Measurements from ENCODE around the gene IFNGR2.

DNA sequence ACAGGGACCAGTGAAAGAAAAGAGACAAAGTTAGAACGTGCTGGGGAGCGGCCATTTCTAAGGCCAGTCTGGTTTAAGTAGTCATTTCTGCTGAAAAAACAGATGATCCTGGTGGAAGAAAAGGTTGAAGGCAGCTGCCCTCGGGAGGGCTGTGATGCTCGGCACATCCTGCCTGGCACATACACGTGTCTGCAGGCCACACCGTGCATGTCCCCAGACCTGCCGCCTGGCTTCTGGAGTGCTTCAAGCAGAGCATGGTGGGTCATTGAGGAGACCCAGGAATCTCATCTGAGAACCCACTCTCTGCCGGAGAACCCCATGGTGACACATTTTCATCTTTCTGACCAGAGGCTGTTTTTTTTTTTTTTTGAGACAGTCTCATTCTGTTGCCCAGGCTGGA lies 46.0 kb upstream of the IFNGR2 start:
- TF ChIP-seq RARB (CRISPR knock-in tag; IDR thresholded peaks at IDR 0.05) (no peak), PPARA (CRISPR knock-in tag; IDR thresholded peaks at IDR 0.05; ENCODE audit: borderline replicate concordance) (no peak), ZNF70 (CRISPR knock-in tag; IDR thresholded peaks at IDR 0.05) (no peak), ARNTL (CRISPR knock-in tag; IDR thresholded peaks at IDR 0.05; ENCODE audit: borderline replicate concordance, low read depth) (no peak), SNAI2 (CRISPR knock-in tag; IDR thresholded peaks at IDR 0.05) (no peak), ISL1 (CRISPR knock-in tag; IDR thresholded peaks at IDR 0.05) (no peak), TSHZ2 (CRISPR knock-in tag; IDR thresholded peaks at IDR 0.05) (no peak), ZNF8 (CRISPR knock-in tag; IDR thresholded peaks at IDR 0.05) (no peak)
- TF ChIP-seq, protein P1, sequence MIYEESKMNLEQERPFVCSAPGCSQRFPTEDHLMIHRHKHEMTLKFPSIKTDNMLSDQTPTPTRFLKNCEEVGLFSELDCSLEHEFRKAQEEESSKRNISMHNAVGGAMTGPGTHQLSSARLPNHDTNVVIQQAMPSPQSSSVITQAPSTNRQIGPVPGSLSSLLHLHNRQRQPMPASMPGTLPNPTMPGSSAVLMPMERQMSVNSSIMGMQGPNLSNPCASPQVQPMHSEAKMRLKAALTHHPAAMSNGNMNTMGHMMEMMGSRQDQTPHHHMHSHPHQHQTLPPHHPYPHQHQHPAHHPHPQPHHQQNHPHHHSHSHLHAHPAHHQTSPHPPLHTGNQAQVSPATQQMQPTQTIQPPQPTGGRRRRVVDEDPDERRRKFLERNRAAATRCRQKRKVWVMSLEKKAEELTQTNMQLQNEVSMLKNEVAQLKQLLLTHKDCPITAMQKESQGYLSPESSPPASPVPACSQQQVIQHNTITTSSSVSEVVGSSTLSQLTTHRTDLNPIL (CRISPR knock-in tag; IDR thresholded peaks at IDR 0.05; ENCODE audit: low read depth) = no peak
- TF ChIP-seq, protein P2, sequence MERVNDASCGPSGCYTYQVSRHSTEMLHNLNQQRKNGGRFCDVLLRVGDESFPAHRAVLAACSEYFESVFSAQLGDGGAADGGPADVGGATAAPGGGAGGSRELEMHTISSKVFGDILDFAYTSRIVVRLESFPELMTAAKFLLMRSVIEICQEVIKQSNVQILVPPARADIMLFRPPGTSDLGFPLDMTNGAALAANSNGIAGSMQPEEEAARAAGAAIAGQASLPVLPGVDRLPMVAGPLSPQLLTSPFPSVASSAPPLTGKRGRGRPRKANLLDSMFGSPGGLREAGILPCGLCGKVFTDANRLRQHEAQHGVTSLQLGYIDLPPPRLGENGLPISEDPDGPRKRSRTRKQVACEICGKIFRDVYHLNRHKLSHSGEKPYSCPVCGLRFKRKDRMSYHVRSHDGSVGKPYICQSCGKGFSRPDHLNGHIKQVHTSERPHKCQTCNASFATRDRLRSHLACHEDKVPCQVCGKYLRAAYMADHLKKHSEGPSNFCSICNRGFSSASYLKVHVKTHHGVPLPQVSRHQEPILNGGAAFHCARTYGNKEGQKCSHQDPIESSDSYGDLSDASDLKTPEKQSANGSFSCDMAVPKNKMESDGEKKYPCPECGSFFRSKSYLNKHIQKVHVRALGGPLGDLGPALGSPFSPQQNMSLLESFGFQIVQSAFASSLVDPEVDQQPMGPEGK (CRISPR knock-in tag; IDR thresholded peaks at IDR 0.05; ENCODE audit: borderline replicate concordance) = no peak
